CD4-positive, alpha-beta memory T cell (primary cell): ENCODE results near the gene SLC8A3. TPM values are rescaled to one million over a fixed set of nuclear protein-coding genes. Genes with fewer than 3 reads are reported as not detected.
A peak's percentile ranks its signal among the peaks of the same experiment; 100 is the strongest.

Experiments used
- CTCF ChIA-PET: fragments of 350-600 bp; sonication (Branson Sonifier 250); formaldehyde crosslinking; loops from one replicate; lab custom pipeline; 2021; ENCODE audit warnings: inconsistent platforms; ENCODE audit not compliant: partially characterized antibody; lab: Charles Lee
- POLR2A ChIA-PET: fragments of 350-600 bp; sonication (Branson Sonifier 250); formaldehyde crosslinking; loops from one replicate; lab custom pipeline; 2021; ENCODE audit not compliant: partially characterized antibody; lab: Charles Lee
- DNase-seq, 5 donors: peaks; one replicate each; pipeline versions ENCODE4 v3.0.0 to v3.0.0-alpha.2; 2020 to 2022; ENCODE audit warnings: mixed read lengths in 1 of 5
- H3K27ac ChIP-seq: one replicate; pipeline ENCODE4 v1.7.0; 2013; ENCODE audit warnings: low read depth, low read length
- H3K27me3 ChIP-seq: 2 replicates; pipeline ENCODE4 v1.7.0; 2013; ENCODE audit warnings: mild to moderate bottlenecking, low read length, moderate library complexity; ENCODE audit not compliant: insufficient read depth
- H3K36me3 ChIP-seq: 2 replicates; pipeline ENCODE4 v1.7.0; 2013; ENCODE audit warnings: mild to moderate bottlenecking, low read length, moderate library complexity; ENCODE audit not compliant: insufficient read depth
- H3K4me1 ChIP-seq: 2 replicates; pipeline ENCODE4 v1.7.0; 2013; ENCODE audit warnings: mild to moderate bottlenecking, low read length, moderate library complexity; ENCODE audit not compliant: insufficient read depth
- H3K4me3 ChIP-seq, 2 donors: one replicate each; pipeline ENCODE4 v1.7.0; 2013; ENCODE audit warnings: low read length in 2 of 2, mild to moderate bottlenecking in 1 of 2
- H3K9me3 ChIP-seq, 2 donors: one replicate each; pipeline ENCODE4 v1.7.0; 2013; ENCODE audit warnings: low read length in 2 of 2, control low read depth in 1 of 2; ENCODE audit not compliant: control insufficient read depth in 1 of 2
- H3K27ac Mint-ChIP-seq, 7 donors: one replicate each; pipeline ENCODE4 v1.8.0; 2020 to 2021; ENCODE audit warnings: mixed read lengths in 7 of 7, mild to moderate bottlenecking in 6 of 7, inconsistent platforms in 3 of 7, moderate library complexity in 3 of 7
- H3K27me3 Mint-ChIP-seq, 2 donors: one replicate each; pipeline ENCODE4 v1.8.0; 2020 to 2021; ENCODE audit warnings: mixed read lengths in 2 of 2
- H3K36me3 Mint-ChIP-seq, 2 donors: one replicate each; pipeline ENCODE4 v1.8.0; 2020 to 2021; ENCODE audit warnings: mixed read lengths in 2 of 2, inconsistent platforms in 1 of 2, mild to moderate bottlenecking in 1 of 2
- H3K4me1 Mint-ChIP-seq, 4 donors: one replicate each; pipeline ENCODE4 v1.8.0; 2020 to 2021; ENCODE audit warnings: mixed read lengths in 4 of 4, mild to moderate bottlenecking in 1 of 4
- H3K4me3 Mint-ChIP-seq, 8 donors: one replicate each; pipeline ENCODE4 v1.8.0; 2020 to 2021; ENCODE audit warnings: mixed read lengths in 8 of 8, mild to moderate bottlenecking in 7 of 8, moderate library complexity in 6 of 8, inconsistent platforms in 3 of 8
- H3K9me3 Mint-ChIP-seq, 8 donors: one replicate each; pipeline ENCODE4 v1.8.0; 2020 to 2021; ENCODE audit warnings: mixed read lengths in 8 of 8, mild to moderate bottlenecking in 5 of 8, inconsistent platforms in 3 of 8, moderate library complexity in 1 of 8
- intact Hi-C: fragments of 100-400 bp; cut with micrococcal nuclease; formaldehyde crosslinking; loops from one replicate; pipeline ENCODE4 v1.15.1; 2023
- polyA plus RNA-seq, 2 donors: library from polyadenylated mRNA; unstranded; fragments of 300-500 nt; fragmentation: Illumina TruSeq; gene quantifications; one replicate each; pipeline ENCODE4 v1.2.3, GENCODE V29; 2021
- total RNA-seq, 2 experiments: library from RNA; stranded (reverse); gene quantifications; one replicate each; pipeline ENCODE4 v1.2.3, GENCODE V29; 2021

Gene SLC8A3
- total and polyA plus RNA-seq, 4 experiments from 2014 or later, result not detected

GRCh38 chr14:70009961-70010360 lies 178.8 kb downstream of the SLC8A3 start:
- Mint-ChIP-seq H3K4me3 (no peak overlapping the region), H3K27me3 (peaks cover 7 to 17% of the 10 kb centered on the region in 2 donors), H3K27ac (no peak overlapping the region), H3K9me3 (no peaks in the 10 kb centered on the region), H3K36me3 (no peaks in the 10 kb centered on the region), H3K4me1 (no peaks in the 10 kb centered on the region)
- CTCF ChIA-PET, result no interaction called here
- Histone ChIP-seq H3K36me3 (no peaks in the 10 kb centered on the region), H3K4me3 (no peak overlapping the region), H3K27ac (no peak overlapping the region), H3K4me1 (no peaks in the 10 kb centered on the region), H3K27me3 (no peaks in the 10 kb centered on the region), H3K9me3 (no peaks in the 10 kb centered on the region)
- POLR2A ChIA-PET, result no interaction called here
- intact Hi-C loops, result no loop called here
- no peak for DNase-seq

- no peak overlapping the region for H3K4me3 ChIP-seq
- H3K36me3 Mint-ChIP-seq, result no peaks in the 10 kb centered on the region
- no peaks in the 10 kb centered on the region for H3K36me3 ChIP-seq
- no peak overlapping the region for H3K27ac Mint-ChIP-seq
- ChIA-PET POLR2A (no interaction called here), CTCF (no interaction called here)
- no peaks in the 10 kb centered on the region for H3K4me1 Mint-ChIP-seq
- no peaks in the 10 kb centered on the region for H3K9me3 ChIP-seq
- H3K9me3 Mint-ChIP-seq, result no peaks in the 10 kb centered on the region
- no peak overlapping the region for H3K27ac ChIP-seq
- H3K27me3 ChIP-seq, result no peaks in the 10 kb centered on the region
- intact Hi-C loops, result no loop called here
- no peak overlapping the region for H3K4me3 Mint-ChIP-seq
- no peak for DNase-seq
- H3K4me1 ChIP-seq, result no peaks in the 10 kb centered on the region
- peaks cover 4 to 11% of the 10 kb centered on the region in 2 donors for H3K27me3 Mint-ChIP-seq
Measured at GRCh38 chr14:70008284-70009262, 180.2 kb downstream of the SLC8A3 start.

DNA sequence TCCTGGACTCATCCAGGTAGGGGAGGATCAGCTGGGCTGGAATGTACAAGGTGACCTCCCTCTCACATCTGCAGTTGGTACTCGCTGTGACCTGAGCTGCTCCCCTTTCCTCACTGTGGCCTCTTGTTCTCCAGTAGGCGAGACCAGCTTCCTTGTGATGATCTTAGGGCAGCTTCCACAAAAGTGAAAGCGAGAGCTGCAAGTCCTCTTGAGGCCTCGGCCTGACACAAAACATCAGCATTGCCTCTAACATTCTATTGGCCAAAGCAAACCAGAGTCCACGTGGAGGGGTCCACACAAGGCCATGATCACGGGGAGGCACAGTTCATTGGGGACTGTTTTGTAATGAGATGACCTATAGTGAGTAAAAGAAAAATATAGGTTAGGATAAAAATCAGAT lies 182.1 kb downstream of the SLC8A3 start:
- Mint-ChIP-seq H3K36me3 (no peaks in the 10 kb centered on the region), H3K27ac (no peak overlapping the region), H3K4me1 (no peaks in the 10 kb centered on the region), H3K27me3 (peaks cover 0 to 3% of the 10 kb centered on the region in 2 donors), H3K4me3 (no peak overlapping the region), H3K9me3 (no peaks in the 10 kb centered on the region)
- H3K4me1 ChIP-seq, result no peaks in the 10 kb centered on the region
- no peak for DNase-seq
- no peak overlapping the region for H3K4me3 ChIP-seq
- no peak overlapping the region for H3K27ac ChIP-seq
- H3K27me3 ChIP-seq, result no peaks in the 10 kb centered on the region
- intact Hi-C loops, result no loop called here
- ChIA-PET CTCF (no interaction called here), POLR2A (no interaction called here)
- no peaks in the 10 kb centered on the region for H3K36me3 ChIP-seq
- no peaks in the 10 kb centered on the region for H3K9me3 ChIP-seq

DNA sequence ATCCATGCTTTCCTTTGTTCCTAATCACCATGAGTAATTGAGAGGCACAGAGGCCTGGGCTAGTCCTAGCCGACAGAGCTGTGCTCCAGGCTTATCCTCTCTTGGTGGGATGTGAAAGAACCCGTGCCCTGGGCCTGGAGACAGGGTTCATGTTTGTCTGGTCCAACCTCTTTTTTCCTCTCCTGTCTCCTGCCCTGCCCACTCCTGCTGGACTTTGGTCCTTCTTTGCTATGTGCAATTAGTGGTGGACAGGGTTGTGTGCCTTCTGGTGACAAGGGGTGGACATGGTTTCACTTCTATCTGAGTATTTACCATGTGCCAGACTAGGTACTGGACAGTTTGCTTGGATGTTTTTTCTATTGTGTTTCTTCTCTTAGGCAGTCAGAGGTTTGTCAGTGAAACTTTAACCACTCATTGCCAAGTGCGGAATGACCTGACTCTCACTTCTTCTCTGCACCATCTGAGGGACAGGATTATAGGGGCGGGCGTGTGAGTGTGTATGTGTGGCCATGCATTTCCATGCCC lies 183.4 kb downstream of the SLC8A3 start:
- DNase-seq, result no peak
- H3K4me1 ChIP-seq, result no peaks in the 10 kb centered on the region
- H3K4me3 ChIP-seq, result no peak overlapping the region
- Mint-ChIP-seq H3K4me3 (no peak overlapping the region), H3K36me3 (no peaks in the 10 kb centered on the region), H3K4me1 (no peaks in the 10 kb centered on the region), H3K27ac (no peak overlapping the region), H3K9me3 (no peaks in the 10 kb centered on the region), H3K27me3 (peaks cover 0 to 3% of the 10 kb centered on the region in 2 donors)
- no peaks in the 10 kb centered on the region for H3K27me3 ChIP-seq
- intact Hi-C loops, result no loop called here
- ChIA-PET CTCF (no interaction called here), POLR2A (no interaction called here)
- no peaks in the 10 kb centered on the region for H3K36me3 ChIP-seq
- H3K27ac ChIP-seq, result no peak overlapping the region
- no peaks in the 10 kb centered on the region for H3K9me3 ChIP-seq

DNA sequence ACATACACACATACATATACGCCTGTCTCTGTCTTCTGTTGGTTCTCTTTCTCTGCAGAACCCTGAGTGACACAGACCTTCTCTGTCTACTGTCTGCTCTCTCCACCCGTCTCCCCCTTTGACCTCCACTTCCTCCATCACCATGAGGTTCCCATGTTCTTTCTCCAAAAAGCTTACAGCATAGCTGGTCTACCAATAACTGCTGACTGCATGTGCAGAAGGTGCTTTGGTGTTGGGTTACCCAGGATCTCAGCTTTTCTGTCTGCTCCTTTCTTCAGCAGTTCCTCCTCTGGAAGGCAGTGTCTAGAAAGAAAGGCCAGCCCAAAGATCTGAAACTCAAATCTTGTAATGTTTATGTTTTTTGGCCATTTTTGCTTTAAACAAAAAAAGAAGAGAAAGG lies 184.0 kb downstream of the SLC8A3 start:
- H3K4me1 Mint-ChIP-seq, result no peaks in the 10 kb centered on the region
- no peaks in the 10 kb centered on the region for H3K4me1 ChIP-seq
- H3K27ac ChIP-seq, result no peak overlapping the region
- no peaks in the 10 kb centered on the region for H3K36me3 ChIP-seq
- no peak for DNase-seq
- H3K4me3 ChIP-seq, result no peak overlapping the region
- no peaks in the 10 kb centered on the region for H3K9me3 ChIP-seq
- H3K36me3 Mint-ChIP-seq, result no peaks in the 10 kb centered on the region
- peaks cover 0 to 3% of the 10 kb centered on the region in 2 donors for H3K27me3 Mint-ChIP-seq
- H3K27ac Mint-ChIP-seq, result no peak overlapping the region
- intact Hi-C loops, result no loop called here
- CTCF ChIA-PET, result no interaction called here
- no peak overlapping the region for H3K4me3 Mint-ChIP-seq
- H3K9me3 Mint-ChIP-seq, result no peaks in the 10 kb centered on the region
- POLR2A ChIA-PET, result no interaction called here
- no peaks in the 10 kb centered on the region for H3K27me3 ChIP-seq

GRCh38 chr14:70002589-70003346 lies 186.0 kb downstream of the SLC8A3 start:
- Mint-ChIP-seq H3K36me3 (no peaks in the 10 kb centered on the region), H3K9me3 (no peaks in the 10 kb centered on the region), H3K4me3 (no peak overlapping the region), H3K4me1 (no peaks in the 10 kb centered on the region), H3K27ac (no peak overlapping the region), H3K27me3 (peaks cover 2 to 6% of the 10 kb centered on the region in 2 donors)
- intact Hi-C loops, result no loop called here
- ChIA-PET POLR2A (no interaction called here), CTCF (no interaction called here)
- H3K4me1 ChIP-seq, result no peaks in the 10 kb centered on the region
- H3K27me3 ChIP-seq, result no peaks in the 10 kb centered on the region
- DNase-seq, result no peak
- no peaks in the 10 kb centered on the region for H3K9me3 ChIP-seq
- H3K27ac ChIP-seq, result no peak overlapping the region
- no peak overlapping the region for H3K4me3 ChIP-seq
- no peaks in the 10 kb centered on the region for H3K36me3 ChIP-seq

DNA sequence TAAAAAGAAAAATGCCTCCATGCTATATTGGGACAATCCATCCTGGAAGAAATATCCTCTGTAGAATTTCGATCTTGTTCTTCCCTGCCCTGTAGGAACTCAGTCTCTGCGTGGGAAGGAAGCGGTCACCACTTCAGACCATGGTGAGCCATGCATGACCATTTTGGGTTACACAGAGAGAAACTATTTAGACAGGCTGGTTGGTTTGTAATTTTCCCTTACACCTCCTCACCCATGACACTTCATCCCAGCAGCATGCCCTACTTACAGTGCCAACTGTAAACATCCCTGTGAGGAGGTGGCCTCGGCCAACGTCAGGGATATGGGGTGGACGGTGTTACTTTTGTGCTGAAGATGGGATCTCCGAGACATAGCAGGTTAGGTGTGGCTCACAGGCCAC lies 188.2 kb downstream of the SLC8A3 start:
- ChIA-PET POLR2A (no interaction called here), CTCF (no interaction called here)
- peak overlapping the region in 1 of 7 donors; percentile 7 for H3K27ac Mint-ChIP-seq
- no peaks in the 10 kb centered on the region for H3K4me1 ChIP-seq
- H3K27me3 Mint-ChIP-seq, result peaks cover 2 to 3% of the 10 kb centered on the region in 2 donors
- H3K36me3 ChIP-seq, result no peaks in the 10 kb centered on the region
- no peaks in the 10 kb centered on the region for H3K36me3 Mint-ChIP-seq
- no peaks in the 10 kb centered on the region for H3K4me1 Mint-ChIP-seq
- no peaks in the 10 kb centered on the region for H3K9me3 Mint-ChIP-seq
- no peak overlapping the region for H3K4me3 Mint-ChIP-seq
- DNase-seq, result no peak
- intact Hi-C loops, result no loop called here
- H3K27ac ChIP-seq, result no peak overlapping the region
- H3K27me3 ChIP-seq, result no peaks in the 10 kb centered on the region
- H3K9me3 ChIP-seq, result no peaks in the 10 kb centered on the region
- no peak overlapping the region for H3K4me3 ChIP-seq
